ENCODE measurements around the gene TMOD4. TPM values are rescaled to one million over a fixed set of nuclear protein-coding genes. Genes with fewer than 3 reads are reported as not detected.
A peak's percentile ranks its signal among the peaks of the same experiment; 100 is the strongest.

The TMOD4 gene
- total RNA-seq, 2 experiments from 2014 or later = 1.5 to 1.9 TPM

DNA sequence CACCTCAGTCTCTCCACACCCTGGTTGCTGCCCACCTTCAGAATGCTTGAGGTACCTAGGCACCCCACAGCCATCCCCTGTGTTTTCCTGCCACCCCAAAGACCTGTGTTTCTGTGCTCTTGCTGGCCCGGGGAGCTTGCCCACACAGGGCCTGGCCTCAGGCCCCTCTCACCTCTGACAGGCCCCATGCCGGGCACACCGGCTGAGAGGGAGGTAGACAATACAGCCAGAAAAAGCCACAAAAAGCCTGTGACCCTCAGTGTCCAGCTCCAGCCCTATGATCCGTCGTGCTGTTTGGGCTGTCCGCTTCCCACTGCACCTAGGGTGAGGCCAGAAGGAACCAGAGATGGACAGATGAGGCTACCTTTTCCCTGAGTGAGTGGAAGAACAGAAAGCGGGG lies 40.8 kb downstream of the TMOD4 start:
- Mint-ChIP-seq H3K36me3 (ENCODE audit: low read depth) (no peaks in the 10 kb centered on the region), H3K27ac (no peak overlapping the region), H3K27me3 (peaks cover 13% of the 10 kb centered on the region), H3K4me1 (peaks cover 11% of the 10 kb centered on the region), H3K4me3 (no peak overlapping the region), H3K9me3 (no peaks in the 10 kb centered on the region)
- CTCF ChIA-PET = interaction anchor here (1.1 to 1.6 kb wide), 3 partner anchors 20 to 35 kb away, joined by 3 to 8 read pairs (median 6); partner anchors contain the start of gene TNFAIP8L2
- POLR2A ChIA-PET = interaction anchor here (1.0 to 1.5 kb wide), 3 partner anchors 10 to 28 kb away, joined by 3 to 4 read pairs (median 4); partner anchors contain the start of gene TNFAIP8L2
- no peak for DNase-seq

DNA sequence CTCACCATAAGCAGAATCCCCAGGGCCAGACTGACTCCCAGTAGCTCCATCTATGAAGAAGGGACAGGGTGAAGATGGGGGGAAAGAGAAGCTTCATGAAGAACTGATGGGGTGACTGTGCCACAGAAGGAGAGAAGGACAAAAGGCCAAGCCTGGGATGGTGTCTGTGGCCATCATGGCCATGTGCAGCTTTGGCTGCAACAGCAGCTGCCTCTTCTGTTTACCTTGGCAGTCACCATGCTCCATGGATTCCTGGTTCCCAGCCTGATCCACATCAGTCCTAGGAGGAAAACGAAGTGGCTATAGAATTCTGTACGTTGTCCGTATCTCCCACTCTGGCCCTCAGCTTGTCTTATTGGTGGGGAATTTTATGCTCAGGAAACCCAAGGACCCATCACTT lies 41.4 kb downstream of the TMOD4 start:
- ChIA-PET CTCF (interaction anchor here (1.1 to 1.5 kb wide), 2 partner anchors 21 to 22 kb away, joined by 3 to 8 read pairs; partner anchors contain the start of gene TNFAIP8L2), POLR2A (interaction anchor here (1.0 to 1.5 kb wide), 2 partner anchors 27 to 55 kb away, joined by 3 to 4 read pairs; partner anchors contain the start of gene VPS72)
- Mint-ChIP-seq H3K4me1 (peaks cover 11% of the 10 kb centered on the region), H3K27me3 (peaks cover 13% of the 10 kb centered on the region), H3K36me3 (ENCODE audit: low read depth) (no peaks in the 10 kb centered on the region), H3K9me3 (no peaks in the 10 kb centered on the region), H3K27ac (no peak overlapping the region), H3K4me3 (no peak overlapping the region)
- no peak for DNase-seq

DNA sequence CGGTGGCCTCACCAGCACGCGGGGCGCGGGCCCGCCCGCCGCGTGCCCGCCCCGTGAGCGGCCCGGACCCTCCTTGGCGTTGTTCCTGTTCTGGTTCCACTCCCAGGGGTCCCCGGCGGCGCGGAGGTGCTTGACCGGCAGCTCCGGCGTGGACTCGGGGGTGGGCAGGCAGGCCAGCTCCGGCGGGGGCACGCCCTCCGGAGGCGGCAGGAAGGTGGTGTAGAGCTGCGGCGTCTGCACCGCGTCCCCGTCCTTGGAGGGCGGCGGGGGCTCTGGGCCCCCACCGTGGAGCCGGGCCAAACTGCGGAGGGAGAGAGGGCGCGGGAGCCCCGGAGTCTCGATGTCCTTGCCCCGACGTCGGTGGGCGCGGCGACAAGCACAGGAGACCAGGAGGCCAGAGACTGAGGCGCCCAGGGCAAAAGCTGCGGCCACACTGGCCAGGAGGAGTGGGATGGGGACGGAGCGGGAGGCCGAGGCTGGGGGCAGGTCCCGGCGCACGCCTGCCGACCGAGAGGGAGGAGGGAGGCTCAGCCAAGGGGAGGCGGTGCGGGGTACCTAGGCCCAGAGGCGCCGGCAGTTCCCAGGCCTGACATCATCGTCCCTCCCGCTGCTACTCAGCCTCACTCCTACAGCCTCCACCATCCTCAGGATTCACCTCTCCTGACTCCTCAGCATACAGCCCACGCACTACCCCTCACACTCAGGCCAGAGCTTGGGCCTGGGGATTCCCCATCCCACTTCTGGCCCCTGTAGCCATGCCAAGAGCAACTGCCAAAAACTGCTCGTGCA lies 42.6 kb downstream of the TMOD4 start:
- DNase-seq = no peak
- ChIA-PET POLR2A (interaction anchor here (1.5 kb wide), 1 partner anchor 26 kb away, joined by 4 read pairs; no protein-coding TSS in a partner anchor), CTCF (interaction anchor here (1.5 kb wide), 1 partner anchor 22 kb away, joined by 8 read pairs; no protein-coding TSS in a partner anchor)
- peaks cover 13% of the 10 kb centered on the region for H3K27me3 Mint-ChIP-seq
- no peaks in the 10 kb centered on the region for H3K9me3 Mint-ChIP-seq
- H3K36me3 Mint-ChIP-seq (ENCODE audit: low read depth) = no peaks in the 10 kb centered on the region
- H3K4me1 Mint-ChIP-seq = peaks cover 11% of the 10 kb centered on the region
- H3K27ac Mint-ChIP-seq = no peak overlapping the region
- H3K4me3 Mint-ChIP-seq = no peak overlapping the region

DNA sequence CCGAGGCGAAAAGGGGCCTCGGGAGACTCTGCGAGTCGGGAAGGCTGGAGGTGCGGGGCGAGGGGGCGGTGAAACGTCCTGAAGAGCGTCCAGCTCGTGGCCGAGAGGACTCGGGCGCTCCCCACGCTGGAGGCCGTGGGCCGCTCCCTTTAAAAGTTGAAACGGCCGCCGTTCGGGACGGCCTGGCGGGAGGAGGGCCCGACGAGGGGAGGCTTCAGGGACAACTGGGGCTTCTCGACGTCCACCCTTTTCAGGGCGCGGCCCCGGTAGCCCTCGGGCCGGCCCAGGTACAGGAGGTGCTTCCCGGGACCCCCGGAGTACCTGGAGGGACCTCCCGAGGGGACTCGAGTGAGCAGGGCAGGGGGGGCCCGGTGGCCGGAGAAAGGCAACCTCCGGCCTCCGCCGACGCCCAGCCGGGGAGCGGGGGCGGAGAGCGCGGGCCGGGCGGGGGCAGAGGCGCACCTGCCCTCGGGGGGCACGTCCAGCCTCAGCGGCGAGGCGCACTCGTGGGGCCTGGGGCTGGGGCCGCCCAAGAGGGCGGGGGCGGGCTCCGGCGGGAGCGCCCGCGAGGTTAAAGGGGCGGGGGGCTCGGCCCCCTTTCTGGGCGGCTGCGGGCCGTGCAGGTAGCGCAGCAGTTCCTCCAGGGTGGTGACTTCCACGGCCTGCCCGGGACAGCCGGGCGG lies 43.3 kb downstream of the TMOD4 start:
- H3K9me3 Mint-ChIP-seq = no peaks in the 10 kb centered on the region
- ChIA-PET POLR2A (interaction anchor here (1.8 to 1.9 kb wide), 2 partner anchors 9 to 149 kb away, joined by 5 to 7 read pairs; no protein-coding TSS in a partner anchor), CTCF (interaction anchor here (1.9 kb wide), 1 partner anchor 23 kb away, joined by 9 read pairs; no protein-coding TSS in a partner anchor)
- DNase-seq = no peak
- H3K4me3 Mint-ChIP-seq = peak overlapping the region; percentile 4
- no peaks in the 10 kb centered on the region for H3K36me3 Mint-ChIP-seq (ENCODE audit: low read depth)
- H3K27ac Mint-ChIP-seq = no peak overlapping the region
- H3K27me3 Mint-ChIP-seq = peaks cover 13% of the 10 kb centered on the region
- peaks cover 11% of the 10 kb centered on the region for H3K4me1 Mint-ChIP-seq

DNA sequence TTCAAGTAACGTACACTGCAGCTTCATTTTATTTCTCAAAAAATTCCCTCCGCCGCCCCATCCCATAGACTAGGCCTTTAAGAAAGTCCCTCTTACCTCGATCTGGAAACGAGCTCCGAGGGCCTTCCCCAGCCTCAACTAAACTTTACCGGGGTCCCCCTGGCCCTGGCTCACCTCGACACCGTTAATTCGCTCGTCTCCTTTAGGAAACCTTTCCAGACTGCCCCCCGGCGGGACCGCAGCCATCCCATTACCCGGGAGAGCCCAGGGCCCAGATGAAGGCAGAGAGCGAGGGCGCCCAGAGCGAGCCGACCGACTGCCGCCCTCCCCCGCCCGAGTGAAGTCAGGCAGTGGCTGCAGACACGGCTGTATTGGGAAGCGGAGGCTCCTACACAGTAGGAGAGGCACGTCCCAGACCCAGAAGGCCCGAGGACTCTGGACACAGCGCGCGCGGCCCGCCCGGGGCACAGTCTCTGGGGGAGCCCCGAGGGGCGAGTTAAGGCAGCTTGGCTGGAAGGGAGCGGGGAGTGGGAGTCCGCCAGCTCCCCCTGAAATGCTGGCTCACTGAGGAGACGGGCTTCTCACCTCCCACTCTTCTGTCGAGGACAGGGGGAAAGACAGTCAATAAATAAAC lies 44.0 kb downstream of the TMOD4 start:
- peaks cover 11% of the 10 kb centered on the region for H3K4me1 Mint-ChIP-seq
- ChIA-PET POLR2A (interaction anchor here (0.7 to 1.9 kb wide), 5 partner anchors 10 to 150 kb away, joined by 3 to 7 read pairs (median 3); partner anchors contain the start of gene TNFAIP8L2), CTCF (interaction anchor here (1.0 to 2.5 kb wide), 4 partner anchors 23 to 60 kb away, joined by 3 to 12 read pairs (median 8); partner anchors contain the start of gene TNFAIP8L2)
- DNase-seq = no peak
- no peaks in the 10 kb centered on the region for H3K36me3 Mint-ChIP-seq (ENCODE audit: low read depth)
- peaks cover 13% of the 10 kb centered on the region for H3K27me3 Mint-ChIP-seq
- H3K27ac Mint-ChIP-seq = no peak overlapping the region
- H3K9me3 Mint-ChIP-seq = no peaks in the 10 kb centered on the region
- peak overlapping the region; percentile 38 for H3K4me3 Mint-ChIP-seq

DNA sequence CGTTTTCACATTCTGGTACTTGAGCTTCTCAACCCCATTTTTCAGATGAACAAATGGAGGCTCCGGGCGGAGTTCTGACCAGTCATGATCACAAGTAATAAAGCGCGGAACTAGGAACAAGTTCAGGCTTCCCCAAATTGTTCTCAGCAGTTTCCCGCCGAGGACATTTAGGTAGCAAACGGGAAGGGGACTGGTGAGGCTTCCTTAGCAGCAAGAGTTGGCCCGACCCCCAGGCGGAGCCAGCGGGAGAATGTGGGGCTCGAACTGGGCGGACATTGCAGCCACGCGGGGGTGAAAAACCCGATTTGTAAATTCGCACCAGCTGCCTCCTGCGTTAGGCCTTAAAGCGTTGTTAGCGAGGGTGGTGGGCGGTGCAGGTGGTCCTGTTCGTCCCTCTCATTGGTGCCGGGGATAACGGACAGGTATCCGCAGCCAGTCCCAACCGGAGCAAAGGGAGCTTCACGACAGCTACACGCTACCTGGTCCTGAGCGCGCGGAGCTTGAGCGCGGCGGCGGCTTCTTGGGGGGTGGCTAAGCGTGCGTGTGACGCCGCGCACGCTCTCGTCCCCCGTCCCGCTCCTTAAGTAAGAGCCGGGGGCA lies 44.7 kb downstream of the TMOD4 start:
- H3K4me1 Mint-ChIP-seq = peaks cover 11% of the 10 kb centered on the region
- peak; percentile 67 for DNase-seq
- no peak overlapping the region for H3K27ac Mint-ChIP-seq
- CTCF ChIA-PET = interaction anchor here (1.0 to 2.5 kb wide), 4 partner anchors 24 to 60 kb away, joined by 3 to 12 read pairs (median 8); partner anchors contain the start of gene TNFAIP8L2
- POLR2A ChIA-PET = interaction anchor here (0.7 to 1.9 kb wide), 6 partner anchors 11 to 150 kb away, joined by 3 to 7 read pairs (median 4); partner anchors contain the start of gene TNFAIP8L2
- H3K4me3 Mint-ChIP-seq = peak overlapping the region; percentile 38
- peaks cover 13% of the 10 kb centered on the region for H3K27me3 Mint-ChIP-seq
- no peaks in the 10 kb centered on the region for H3K36me3 Mint-ChIP-seq (ENCODE audit: low read depth)
- no peaks in the 10 kb centered on the region for H3K9me3 Mint-ChIP-seq

DNA sequence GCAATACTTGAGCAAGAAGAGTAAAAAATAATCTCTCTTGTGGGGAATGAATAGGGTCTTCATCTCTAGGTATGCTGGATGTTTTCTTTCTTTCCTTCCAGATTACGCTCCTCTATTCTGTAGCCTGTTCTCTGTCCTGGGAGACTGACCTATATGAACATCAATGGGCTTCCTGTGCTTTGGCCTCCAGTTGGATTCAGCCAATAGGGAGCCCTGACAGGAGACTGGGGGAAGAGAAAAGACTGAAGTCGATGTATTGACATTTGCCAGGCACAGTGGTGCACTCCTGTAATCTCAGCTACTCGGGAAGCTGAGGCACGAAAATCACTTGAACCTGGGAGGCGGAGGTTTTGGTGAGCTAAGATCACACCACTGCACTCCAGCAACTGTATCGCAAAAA lies 47.0 kb downstream of the TMOD4 start:
- peaks cover 15% of the 10 kb centered on the region for H3K4me1 Mint-ChIP-seq
- peaks cover 13% of the 10 kb centered on the region for H3K27me3 Mint-ChIP-seq
- ChIA-PET CTCF (interaction anchor here (1.3 kb wide), 1 partner anchor 123 kb away, joined by 3 read pairs; no protein-coding TSS in a partner anchor), POLR2A (no interaction called here)
- no peak for DNase-seq
- no peaks in the 10 kb centered on the region for H3K36me3 Mint-ChIP-seq (ENCODE audit: low read depth)
- no peak overlapping the region for H3K4me3 Mint-ChIP-seq
- no peak overlapping the region for H3K27ac Mint-ChIP-seq
- H3K9me3 Mint-ChIP-seq = no peaks in the 10 kb centered on the region

DNA sequence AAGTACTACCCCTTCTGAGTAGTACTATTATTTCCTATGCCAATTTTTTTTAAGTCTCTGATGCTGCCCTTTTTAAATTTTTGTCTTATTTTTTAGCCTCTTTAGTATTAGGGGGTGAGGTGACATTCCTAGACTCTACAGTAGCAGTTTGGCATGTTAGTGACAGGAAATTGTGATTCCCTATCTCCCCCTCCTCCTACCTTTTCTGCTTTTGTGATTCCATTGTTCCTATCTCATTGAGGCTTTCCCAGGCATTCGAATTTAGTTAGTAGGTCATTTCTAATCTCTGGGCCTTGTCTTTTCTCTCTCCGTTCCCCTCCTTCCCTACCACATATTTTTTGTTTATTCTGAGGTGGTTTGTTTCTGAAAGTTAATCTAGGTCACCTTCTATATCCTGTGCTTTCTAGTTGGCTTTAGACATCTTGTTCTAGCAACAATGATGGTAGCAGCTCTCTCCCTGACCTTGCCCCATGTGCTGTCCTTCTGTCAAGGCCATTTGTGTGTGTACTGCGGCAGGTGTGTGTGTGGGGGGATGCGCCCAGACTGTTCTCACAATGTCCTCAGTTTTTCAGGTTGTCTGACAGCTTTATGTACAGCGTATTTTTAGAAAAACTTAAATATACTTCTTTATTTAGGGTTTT lies 50.9 kb downstream of the TMOD4 start:
- no peak overlapping the region for H3K27ac Mint-ChIP-seq
- POLR2A ChIA-PET = no interaction called here

More for the DNA sequence above, 50.9 kb downstream of the TMOD4 start:
- no peak overlapping the region for H3K4me3 Mint-ChIP-seq
- CTCF ChIA-PET = interaction anchor here (0.8 kb wide), 1 partner anchor 45 kb away, joined by 3 read pairs; no protein-coding TSS in a partner anchor
- H3K4me1 Mint-ChIP-seq = peaks cover 4% of the 10 kb centered on the region
- no peak for DNase-seq
- H3K9me3 Mint-ChIP-seq = no peaks in the 10 kb centered on the region
- H3K27me3 Mint-ChIP-seq = no peaks in the 10 kb centered on the region
- H3K36me3 Mint-ChIP-seq (ENCODE audit: low read depth) = peaks cover 4% of the 10 kb centered on the region

Other genes with a start within 250 kb of the TMOD4 start
- gene SETDB1, start 249.6 kb downstream of the TMOD4 start, total RNA-seq = 10 to 100 TPM; 49.5 to 51.5 TPM
- 100 to 1,000 TPM; 177 to 181 TPM for gene CERS2, start 201.1 kb downstream of the TMOD4 start, total RNA-seq
- not detected for gene ANXA9, start 193.7 kb downstream of the TMOD4 start, total RNA-seq
- gene MINDY1, start 169.1 kb downstream of the TMOD4 start, total RNA-seq = 10 to 100 TPM; 19.9 to 20.5 TPM
- gene PRUNE1, start 167.5 kb downstream of the TMOD4 start, total RNA-seq = 10 to 100 TPM; 13.8 to 16.6 TPM
- gene BNIPL, start 139.4 kb downstream of the TMOD4 start, total RNA-seq = 1 to 10 TPM in 1 of 2 experiments, under 1 TPM in 1; 0.98 to 1.2 TPM
- gene C1orf56, start 128.2 kb downstream of the TMOD4 start, total RNA-seq = 1 to 10 TPM; 1.2 to 1.7 TPM
- gene CDC42SE1, start 116.4 kb downstream of the TMOD4 start, total RNA-seq = 100 to 1,000 TPM; 345 to 347 TPM
- gene MLLT11, start 115.6 kb downstream of the TMOD4 start, total RNA-seq = 1 to 10 TPM; 3.2 to 3.4 TPM
- 10 to 100 TPM; 24.5 to 25.9 TPM for gene GABPB2, start 105.2 kb downstream of the TMOD4 start, total RNA-seq
- gene SEMA6C, start 29.4 kb downstream of the TMOD4 start, total RNA-seq = 1 to 10 TPM; 1.8 to 2.3 TPM
- gene TNFAIP8L2, start 19.3 kb downstream of the TMOD4 start, total RNA-seq = 10 to 100 TPM; 31.2 to 32.0 TPM
- gene LYSMD1, start 10.1 kb downstream of the TMOD4 start, total RNA-seq = 1 to 10 TPM; 2.0 to 2.1 TPM
- 10 to 100 TPM; 63.5 to 67.9 TPM for gene SCNM1, start 9.8 kb downstream of the TMOD4 start, total RNA-seq
- gene VPS72, start 14.2 kb upstream of the TMOD4 start, total RNA-seq = 10 to 100 TPM; 76.1 to 78.8 TPM
- 10 to 100 TPM; 53.9 to 61.1 TPM for gene PIP5K1A, start 22.6 kb upstream of the TMOD4 start, total RNA-seq
- gene PSMD4, start 78.8 kb upstream of the TMOD4 start, total RNA-seq = 100 to 1,000 TPM; 178 to 188 TPM
- gene ZNF687, start 106.3 kb upstream of the TMOD4 start, total RNA-seq = 10 to 100 TPM; 31.4 to 32.6 TPM
- 10 to 100 TPM; 71.2 to 72.9 TPM for gene PI4KB, start 151.4 kb upstream of the TMOD4 start, total RNA-seq
- 10 to 100 TPM; 96.2 to 99.3 TPM for gene RFX5, start 171.3 kb upstream of the TMOD4 start, total RNA-seq
- gene SELENBP1, start 196.7 kb upstream of the TMOD4 start, total RNA-seq = not detected
- gene PSMB4, start 223.6 kb upstream of the TMOD4 start, total RNA-seq = 100 to 1,000 TPM; 280 to 282 TPM

All from activated CD4-positive, alpha-beta memory T cell treated with anti-CD3 and anti-CD28 coated beads, Interleukin-2, amount 10 ng/mL, durations not matched to agents 7 days and 5 days (primary cell).